Measurements from ENCODE around the gene ARHGAP4.

DNA sequence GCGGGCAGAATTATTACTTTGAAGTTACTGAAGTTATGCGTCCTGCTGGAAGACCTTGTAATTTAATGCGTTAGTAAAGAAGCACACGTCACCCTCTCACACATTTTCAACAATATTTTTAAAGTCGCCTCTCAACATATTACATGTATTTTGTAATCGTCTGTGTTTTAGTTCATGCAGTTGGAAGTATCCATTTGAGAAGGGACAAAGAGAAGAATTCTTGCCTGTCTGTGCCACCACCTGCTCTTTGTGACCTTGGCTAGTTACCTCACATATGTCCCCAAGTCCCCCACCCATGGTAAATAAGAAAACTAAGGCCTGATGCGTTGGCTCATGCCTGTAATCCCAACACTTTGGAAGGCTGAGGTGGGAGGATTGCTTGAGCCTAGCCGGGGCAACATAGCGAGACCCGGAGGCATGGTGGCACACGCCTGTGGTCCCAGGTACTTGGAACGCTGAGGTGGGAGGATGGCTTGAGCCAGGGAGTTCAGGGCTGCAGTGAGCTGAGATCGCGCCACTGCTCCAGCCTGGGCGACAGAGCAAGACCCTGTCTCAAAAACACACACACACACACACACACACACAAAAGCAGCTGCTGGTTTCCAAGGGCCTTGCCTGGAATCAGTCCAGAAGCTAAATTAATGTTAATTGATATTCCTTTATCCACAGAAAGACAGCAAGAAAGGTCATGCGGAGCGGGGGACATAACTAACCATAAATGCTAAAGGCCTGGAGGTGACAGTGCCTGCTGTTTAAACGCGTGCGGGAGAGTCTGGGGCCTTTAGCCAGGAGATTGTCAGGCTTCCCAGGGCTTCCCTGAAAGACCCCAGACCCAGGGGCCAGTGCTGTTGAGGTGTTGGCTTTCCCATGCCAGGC, 47.3 kb upstream of the ARHGAP4 start:
- no peak for TF ChIP-seq EZH2 (IDR thresholded peaks at IDR 0.05; ENCODE audit: low read depth)
- TF ChIP-seq, protein P1, sequence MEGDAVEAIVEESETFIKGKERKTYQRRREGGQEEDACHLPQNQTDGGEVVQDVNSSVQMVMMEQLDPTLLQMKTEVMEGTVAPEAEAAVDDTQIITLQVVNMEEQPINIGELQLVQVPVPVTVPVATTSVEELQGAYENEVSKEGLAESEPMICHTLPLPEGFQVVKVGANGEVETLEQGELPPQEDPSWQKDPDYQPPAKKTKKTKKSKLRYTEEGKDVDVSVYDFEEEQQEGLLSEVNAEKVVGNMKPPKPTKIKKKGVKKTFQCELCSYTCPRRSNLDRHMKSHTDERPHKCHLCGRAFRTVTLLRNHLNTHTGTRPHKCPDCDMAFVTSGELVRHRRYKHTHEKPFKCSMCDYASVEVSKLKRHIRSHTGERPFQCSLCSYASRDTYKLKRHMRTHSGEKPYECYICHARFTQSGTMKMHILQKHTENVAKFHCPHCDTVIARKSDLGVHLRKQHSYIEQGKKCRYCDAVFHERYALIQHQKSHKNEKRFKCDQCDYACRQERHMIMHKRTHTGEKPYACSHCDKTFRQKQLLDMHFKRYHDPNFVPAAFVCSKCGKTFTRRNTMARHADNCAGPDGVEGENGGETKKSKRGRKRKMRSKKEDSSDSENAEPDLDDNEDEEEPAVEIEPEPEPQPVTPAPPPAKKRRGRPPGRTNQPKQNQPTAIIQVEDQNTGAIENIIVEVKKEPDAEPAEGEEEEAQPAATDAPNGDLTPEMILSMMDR (conservative IDR thresholded peaks at IDR 0.05) = no peak
